ENCODE data around the gene MACO1. TPM values are rescaled to one million over a fixed set of nuclear protein-coding genes. Genes with fewer than 3 reads are reported as not detected.
A peak's percentile ranks its signal among the peaks of the same experiment; 100 is the strongest.

The MACO1 gene
- total and polyA plus RNA-seq, 8 donors, result 8.8 to 28.2 (median 21.6) TPM

- WGBS, 2 donors, result 58 to 63% methylated on average over 13 of the region's 13 CpGs
- Histone ChIP-seq H3K36me3 (no peaks in the 10 kb centered on the region), H3K4me1 (peaks cover 6 to 24% (median 9%) of the 10 kb centered on the region in 3 donors), H3K27me3 (no peaks in the 10 kb centered on the region), H3K4me3 (no peak overlapping the region), H3K27ac (peak overlapping the region in 2 of 4 donors; percentile 1 to 62), H3K9me3 (no peaks in the 10 kb centered on the region)
- ATAC-seq (peak in 2 of 4 donors; percentile 1 to 24), FAIRE-seq (no peak), DNase-seq (peak in 1 of 6 donors; percentile 36)
- no peak for TF ChIP-seq CTCF (IDR thresholded peaks at IDR 0.05)
- intact Hi-C loops (cut with DNase I), result no loop called here
Observed at GRCh38 chr1:25540750-25541342, 110.1 kb downstream of the MACO1 start.

- intact Hi-C loops (cut with DNase I), result no loop called here
- no peak for FAIRE-seq
- no peak for ATAC-seq
- Histone ChIP-seq H3K9me3 (no peaks in the 10 kb centered on the region), H3K27me3 (no peaks in the 10 kb centered on the region), H3K4me1 (peaks cover 10 to 30% (median 15%) of the 10 kb centered on the region in 3 donors), H3K36me3 (no peaks in the 10 kb centered on the region), H3K27ac (peak overlapping the region in 2 of 4 donors; percentile 1 to 62), H3K4me3 (no peak overlapping the region)
- no peak for DNase-seq
- TF ChIP-seq CTCF (IDR thresholded peaks at IDR 0.05), result no peak
- WGBS, 2 donors, result 83 to 93% methylated on average over 1 of the region's 1 CpG
Observed at GRCh38 chr1:25541425-25541824, 110.7 kb downstream of the MACO1 start.

- FAIRE-seq, result no peak
- TF ChIP-seq CTCF (IDR thresholded peaks at IDR 0.05), result no peak
- DNase-seq, result no peak
- Histone ChIP-seq H3K9me3 (no peaks in the 10 kb centered on the region), H3K4me3 (no peak overlapping the region), H3K4me1 (peaks cover 11 to 30% (median 16%) of the 10 kb centered on the region in 3 donors), H3K27me3 (no peaks in the 10 kb centered on the region), H3K36me3 (no peaks in the 10 kb centered on the region), H3K27ac (peak overlapping the region in 1 of 4 donors; percentile 62)
- intact Hi-C loops (cut with DNase I), result no loop called here
- 78 to 80% methylated on average over 8 of the region's 8 CpGs for WGBS, 2 donors
- ATAC-seq, result no peak
Observed at GRCh38 chr1:25541889-25542658, 111.4 kb downstream of the MACO1 start.

GRCh38 chr1:25543005-25543424, 112.3 kb downstream of the MACO1 start:
- H3K4me3 ChIP-seq, result peak overlapping the region in 3 of 4 donors; percentile 95 to 98 (median 96)
- FAIRE-seq, result no peak
- H3K36me3 ChIP-seq, result no peaks in the 10 kb centered on the region
- H3K27ac ChIP-seq, result peak overlapping the region in 2 of 4 donors; percentile 82 to 91
- DNase-seq, result no peak
- no peak for TF ChIP-seq CTCF (IDR thresholded peaks at IDR 0.05)
- ATAC-seq, result no peak
- WGBS, 2 donors, result 22 to 27% methylated on average over 7 of the region's 7 CpGs
- H3K4me1 ChIP-seq, result peaks cover 11 to 30% (median 16%) of the 10 kb centered on the region in 3 donors
- intact Hi-C loops (cut with DNase I), result no loop called here
- H3K27me3 ChIP-seq, result no peaks in the 10 kb centered on the region
- no peaks in the 10 kb centered on the region for H3K9me3 ChIP-seq
